RWPE1 (cell line): ENCODE measurements around the gene PLSCR1.

ENCODE experiments used
- CTCF ChIA-PET: fragments of 350-600 bp; sonication (Branson Sonifier 250); formaldehyde crosslinking; extraction: SDS; loops from one replicate; lab custom pipeline; 2021; lab: Yijun Ruan, JAX
- POLR2A ChIA-PET: fragments of 400-600 bp; formaldehyde crosslinking; extraction: SDS; loops from one replicate; lab custom pipeline; 2020; ENCODE audit warnings: antibody characterized with exemption; ENCODE audit not compliant: low non-redundant PET; lab: Yijun Ruan, JAX
- DNase-seq: peaks from one replicate; pipeline ENCODE4 v3.0.0; 2012; ENCODE audit warnings: low spot score
- H3K27ac ChIP-seq: fragments of 450-650 bp; 2 replicates; pipeline ENCODE4 v1.5.1; 2017
- TF ChIP-seq, protein P1 (sequence below): fragments of 450-650 bp; conservative IDR thresholded peaks from 2 replicates; pipeline ENCODE4 v1.5.1; 2017; ENCODE audit warnings: low read depth, mild to moderate bottlenecking

The PLSCR1 gene

DNA sequence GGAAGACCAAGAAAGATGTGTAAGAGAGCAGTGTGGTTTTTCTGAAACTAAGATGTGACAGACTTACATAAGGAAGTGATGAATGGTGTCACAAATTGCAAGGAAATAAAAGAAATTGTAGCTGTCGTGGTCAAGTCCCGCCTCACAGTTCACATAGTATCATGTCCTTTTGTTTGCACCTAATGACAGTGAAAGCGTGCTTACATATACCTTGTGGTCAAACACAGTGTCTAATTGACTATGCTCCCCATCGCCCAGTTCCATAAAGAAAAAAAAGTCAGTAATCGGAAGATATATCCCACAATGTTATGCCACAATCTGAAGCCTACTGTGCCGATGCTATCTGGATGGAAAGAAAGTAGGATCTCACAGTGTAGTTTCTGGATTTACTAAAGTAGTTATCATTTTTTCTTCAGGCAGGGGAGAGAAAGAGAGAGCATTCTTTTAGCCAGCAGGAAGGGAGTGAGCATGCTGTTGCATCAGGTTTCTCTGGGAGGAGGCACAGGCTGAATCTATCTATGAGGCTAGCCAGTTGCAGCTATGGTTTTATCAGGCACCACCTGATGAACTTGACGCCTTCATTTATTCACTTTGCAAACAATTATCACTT lies 9.8 kb upstream of the PLSCR1 start:
- no peak overlapping the region for H3K27ac ChIP-seq
- ChIA-PET POLR2A (no interaction called here), CTCF (no interaction called here)
- no peak for DNase-seq
- TF ChIP-seq, protein P1, sequence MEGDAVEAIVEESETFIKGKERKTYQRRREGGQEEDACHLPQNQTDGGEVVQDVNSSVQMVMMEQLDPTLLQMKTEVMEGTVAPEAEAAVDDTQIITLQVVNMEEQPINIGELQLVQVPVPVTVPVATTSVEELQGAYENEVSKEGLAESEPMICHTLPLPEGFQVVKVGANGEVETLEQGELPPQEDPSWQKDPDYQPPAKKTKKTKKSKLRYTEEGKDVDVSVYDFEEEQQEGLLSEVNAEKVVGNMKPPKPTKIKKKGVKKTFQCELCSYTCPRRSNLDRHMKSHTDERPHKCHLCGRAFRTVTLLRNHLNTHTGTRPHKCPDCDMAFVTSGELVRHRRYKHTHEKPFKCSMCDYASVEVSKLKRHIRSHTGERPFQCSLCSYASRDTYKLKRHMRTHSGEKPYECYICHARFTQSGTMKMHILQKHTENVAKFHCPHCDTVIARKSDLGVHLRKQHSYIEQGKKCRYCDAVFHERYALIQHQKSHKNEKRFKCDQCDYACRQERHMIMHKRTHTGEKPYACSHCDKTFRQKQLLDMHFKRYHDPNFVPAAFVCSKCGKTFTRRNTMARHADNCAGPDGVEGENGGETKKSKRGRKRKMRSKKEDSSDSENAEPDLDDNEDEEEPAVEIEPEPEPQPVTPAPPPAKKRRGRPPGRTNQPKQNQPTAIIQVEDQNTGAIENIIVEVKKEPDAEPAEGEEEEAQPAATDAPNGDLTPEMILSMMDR: no peak

DNA sequence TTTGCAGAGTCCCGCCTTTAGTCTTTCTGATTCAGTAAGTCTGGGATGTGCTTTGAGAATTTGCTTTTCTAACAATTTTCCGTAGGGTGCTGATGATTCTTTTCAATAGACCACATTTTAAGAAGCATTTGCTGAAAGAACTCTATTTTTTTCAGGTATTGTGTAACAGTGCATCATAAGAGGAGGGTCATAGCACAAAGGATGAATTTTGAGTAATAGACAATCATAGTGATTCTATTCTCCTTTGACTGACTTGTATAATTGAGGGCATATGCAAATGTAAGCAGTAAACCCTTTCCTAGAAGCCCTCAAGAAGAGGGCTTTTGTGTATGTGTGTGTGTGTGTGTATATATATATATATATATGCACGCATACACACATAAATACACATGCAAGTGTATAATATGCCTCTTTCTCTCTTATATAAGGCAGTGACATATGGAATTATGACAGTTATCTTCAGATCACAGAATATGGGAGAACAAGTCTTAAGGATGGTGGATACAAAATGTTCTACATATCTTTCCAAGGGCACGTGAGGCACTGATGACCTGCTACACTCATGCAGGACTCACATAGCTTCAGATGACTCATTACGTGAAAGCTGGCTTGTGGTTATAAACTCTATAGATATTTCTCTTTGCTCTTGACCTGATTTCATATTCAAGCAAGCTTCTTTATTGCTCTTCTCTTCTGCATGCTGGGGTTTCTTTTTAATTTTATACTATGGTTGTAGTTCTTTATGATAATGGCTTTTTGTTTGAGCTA lies 6.5 kb upstream of the PLSCR1 start:
- peak; percentile 79 for DNase-seq
- CTCF ChIA-PET: no interaction called here

DNA sequence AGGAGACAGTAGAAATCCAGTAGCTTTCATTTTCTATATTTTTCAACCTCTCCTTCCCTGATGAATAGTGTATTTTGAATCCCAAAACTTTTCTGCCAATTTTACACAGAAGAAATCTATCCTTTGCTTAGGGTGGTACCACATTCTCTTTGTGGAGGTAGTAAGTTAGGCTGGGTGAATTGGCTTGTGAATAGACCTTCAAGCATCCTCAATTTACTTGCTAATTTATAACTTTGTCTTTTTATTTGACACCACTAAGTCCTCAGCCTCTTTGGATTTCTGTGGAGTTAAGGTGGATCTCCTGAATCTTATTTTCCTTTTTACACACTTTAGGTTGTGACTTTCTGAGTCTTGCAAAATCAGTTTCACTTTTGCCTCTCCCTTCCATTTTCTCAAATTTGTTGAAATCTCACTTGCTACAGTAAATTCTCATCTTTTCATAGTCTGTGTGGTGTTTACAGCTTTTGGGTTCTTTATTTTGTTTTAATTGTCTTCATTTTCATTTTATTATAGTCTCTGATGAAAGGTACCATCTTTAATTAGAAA lies 5.7 kb upstream of the PLSCR1 start:
- ChIA-PET POLR2A (no interaction called here), CTCF (no interaction called here)
- no peak overlapping the region for H3K27ac ChIP-seq
- no peak for DNase-seq
- TF ChIP-seq, protein P1: no peak

More for the DNA sequence above, 6.5 kb upstream of the PLSCR1 start:
- TF ChIP-seq, protein P1: no peak
- H3K27ac ChIP-seq: no peak overlapping the region
- POLR2A ChIA-PET: interaction anchor here (0.7 kb wide), 1 partner anchor 390 kb away, joined by 5 read pairs; no protein-coding TSS in a partner anchor

- ChIA-PET POLR2A (no interaction called here), CTCF (interaction anchor here (0.7 kb wide), 1 partner anchor 42 kb away, joined by 3 read pairs; no protein-coding TSS in a partner anchor)
- TF ChIP-seq, protein P1: no peak
- H3K27ac ChIP-seq: no peak overlapping the region
- DNase-seq: no peak
These were observed 2.9 kb upstream of the PLSCR1 start for GRCh38 chr3:146547235-146547835.

GRCh38 chr3:146546366-146546965 lies 2.1 kb upstream of the PLSCR1 start:
- POLR2A ChIA-PET: no interaction called here
- no peak for DNase-seq
- no peak overlapping the region for H3K27ac ChIP-seq
- CTCF ChIA-PET: no interaction called here
- TF ChIP-seq, protein P1: no peak

GRCh38 chr3:146544929-146545528 lies 622 bp upstream of the PLSCR1 start:
- no peak for DNase-seq
- ChIA-PET POLR2A (interaction anchor here (0.8 kb wide), 1 partner anchor 12 kb away, joined by 4 read pairs; no protein-coding TSS in a partner anchor), CTCF (interaction anchor here (0.9 kb wide), 1 partner anchor 11 kb away, joined by 3 read pairs; no protein-coding TSS in a partner anchor)
- peak overlapping the region; percentile 96 for H3K27ac ChIP-seq
- TF ChIP-seq, protein P1: no peak
